NCI-H2196 treated with DMSO at 0.1 percent for 48 hours (cell line): ENCODE results near the gene MRPS11.
"Not testable (repeated sequence)": the region's sequence is repeated elsewhere in the genome, so short reads cannot be mapped to it uniquely, and the experiment has no call there.

Experiments
- DNase-seq: peaks from one replicate; lab custom pipeline; 2025; ENCODE audit not compliant: unreplicated experiment; lab: John Stamatoyannopoulos, UW

MRPS11 gene

DNA sequence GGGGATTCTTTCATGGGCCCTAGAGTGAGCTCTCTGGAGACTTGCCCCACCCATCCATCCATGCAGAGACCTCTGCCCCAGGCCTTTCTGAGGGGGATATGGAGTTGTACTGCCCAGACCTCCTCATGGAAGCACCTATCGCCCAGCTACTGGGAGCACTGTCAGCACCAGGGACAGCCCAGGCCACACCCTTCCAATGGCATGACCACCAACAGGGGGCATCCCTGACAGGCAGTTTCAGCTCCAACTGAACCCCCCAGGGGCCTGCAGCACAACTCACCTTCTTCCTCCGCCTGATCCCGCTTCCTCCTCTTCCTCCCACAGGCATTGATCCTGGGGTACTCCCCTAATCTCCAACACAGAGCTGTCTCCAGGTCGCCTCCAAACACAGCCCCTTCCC, 21.8 kb downstream of the MRPS11 start:
- DNase-seq = no peak

DNA sequence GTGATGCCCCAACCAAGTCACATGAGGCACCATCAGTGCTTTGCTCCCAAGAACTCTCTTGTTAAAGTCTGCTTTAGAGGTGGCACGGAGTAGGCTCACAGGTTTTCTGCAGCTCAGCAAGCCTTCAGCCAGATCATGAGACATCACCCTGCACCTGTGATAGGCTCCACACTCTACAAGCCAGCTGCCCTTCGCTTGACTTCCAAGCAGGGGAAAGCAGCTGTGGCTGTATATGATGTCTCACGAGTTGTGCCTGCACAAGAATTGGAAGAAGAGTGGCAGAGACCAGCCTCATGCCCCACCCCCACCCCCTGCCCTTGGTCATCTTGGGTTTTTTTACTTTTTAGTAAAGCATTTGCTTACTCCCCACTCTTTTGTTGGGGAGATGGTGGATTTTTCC, 22.5 kb downstream of the MRPS11 start:
- DNase-seq = no peak

DNA sequence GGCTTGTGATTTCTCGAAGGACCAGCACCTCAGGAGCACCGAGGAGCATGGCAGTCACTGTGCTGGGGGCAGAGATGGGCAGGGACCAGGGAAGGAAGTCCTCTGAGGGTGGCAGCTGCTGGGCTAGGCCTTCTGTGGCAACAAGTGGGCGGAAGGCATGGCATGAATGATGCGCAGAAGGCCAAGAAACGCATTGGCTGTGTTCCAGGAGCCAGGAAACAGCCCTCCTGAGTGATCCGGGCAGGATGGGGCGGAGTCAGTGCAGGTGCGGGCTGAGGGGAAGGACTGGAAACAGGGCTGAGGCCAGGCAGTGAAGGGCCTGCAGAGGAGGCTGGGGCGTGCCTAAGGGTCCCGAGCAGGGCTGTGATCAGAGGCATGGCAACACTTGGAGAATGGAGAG, 23.6 kb downstream of the MRPS11 start:
- DNase-seq = no peak

DNA sequence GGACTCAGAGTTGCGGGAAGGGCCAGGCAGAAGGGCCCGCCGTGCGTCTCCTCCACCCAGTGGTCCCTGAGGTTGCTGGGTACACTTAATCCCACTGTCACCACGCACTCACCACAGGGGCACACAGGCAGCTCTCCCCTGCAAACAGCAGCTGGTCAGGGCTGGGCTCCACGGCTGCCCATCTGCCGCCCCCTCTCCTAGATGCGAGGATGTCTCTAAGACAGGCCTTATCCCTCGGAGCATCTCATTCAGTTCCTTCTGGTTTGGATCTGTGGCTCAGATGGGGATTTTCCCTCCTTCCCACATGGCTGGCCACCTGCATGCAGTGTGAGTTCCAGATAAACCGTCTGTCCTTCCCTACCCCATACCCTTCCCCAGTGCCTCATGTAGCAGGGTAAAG, 26.3 kb downstream of the MRPS11 start:
- DNase-seq = no peak

DNA sequence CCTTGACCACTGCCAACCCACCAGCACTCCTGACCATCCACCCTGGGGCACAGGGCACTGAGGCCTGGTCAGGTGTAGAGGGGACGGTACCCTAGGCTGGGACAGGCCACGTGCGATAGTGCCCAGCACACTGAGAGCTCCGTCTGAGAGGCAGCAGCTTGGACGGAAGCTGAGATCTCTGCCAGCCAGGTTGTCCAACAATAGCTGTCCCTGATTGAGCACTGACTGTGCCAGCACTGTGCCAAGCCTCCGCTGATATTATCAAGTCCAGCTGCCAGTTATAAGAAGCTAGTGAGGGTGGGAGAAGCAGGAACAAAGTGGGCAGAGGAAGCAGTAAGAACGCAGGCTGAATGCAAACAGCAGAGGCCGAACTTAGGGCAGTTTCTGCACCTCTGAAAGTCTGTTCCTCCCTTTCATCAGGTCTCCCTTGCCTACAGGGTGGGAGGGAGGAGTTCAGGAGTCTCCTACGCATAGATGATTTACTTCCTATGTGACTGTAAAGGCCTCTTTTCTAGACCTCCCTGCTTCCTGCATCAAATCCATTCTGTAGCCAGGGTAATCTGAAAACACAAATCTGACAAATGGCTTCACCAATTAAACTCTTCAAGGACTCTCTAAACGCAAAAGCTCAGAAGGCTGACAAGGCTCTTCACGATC, 29.7 kb downstream of the MRPS11 start:
- DNase-seq = no peak

DNA sequence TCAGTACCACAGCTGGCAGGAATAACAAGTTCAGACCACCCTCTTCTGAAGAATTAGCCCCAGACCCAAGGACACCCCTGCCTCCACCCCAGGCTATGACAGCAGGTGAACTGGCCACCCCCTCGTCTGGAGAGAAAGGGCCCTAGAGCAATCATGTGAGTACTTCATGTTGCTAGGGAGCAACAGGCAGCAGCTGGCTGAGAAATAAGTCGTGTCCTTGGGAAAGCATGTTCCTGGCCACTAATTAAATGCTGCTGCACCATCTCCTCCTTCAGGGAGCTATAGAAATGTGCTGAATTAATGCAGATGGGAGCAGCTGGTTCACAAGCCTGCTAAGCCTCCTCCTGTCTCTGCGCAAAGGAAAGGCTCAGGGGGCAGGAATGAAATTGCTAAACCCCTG, 31.5 kb downstream of the MRPS11 start:
- no peak for DNase-seq

DNA sequence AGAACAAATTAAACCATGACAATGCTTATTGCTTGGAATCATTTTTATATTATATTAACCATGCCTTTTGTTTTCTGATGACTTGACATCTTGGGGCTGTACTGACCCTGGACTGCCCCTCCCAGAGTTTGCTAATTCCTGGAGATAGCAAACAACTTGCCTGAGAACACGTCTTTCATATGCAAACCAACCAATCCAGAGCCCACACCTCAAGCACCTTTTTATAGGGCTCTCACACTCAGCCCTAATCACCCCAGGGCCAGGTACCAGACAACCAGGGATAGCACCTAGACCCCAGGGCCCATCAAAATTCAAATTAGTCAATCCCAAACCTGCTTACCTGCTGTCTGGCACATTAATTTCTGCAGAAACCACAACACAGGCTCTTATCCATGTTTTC, 36.9 kb downstream of the MRPS11 start:
- DNase-seq = no peak

DNA sequence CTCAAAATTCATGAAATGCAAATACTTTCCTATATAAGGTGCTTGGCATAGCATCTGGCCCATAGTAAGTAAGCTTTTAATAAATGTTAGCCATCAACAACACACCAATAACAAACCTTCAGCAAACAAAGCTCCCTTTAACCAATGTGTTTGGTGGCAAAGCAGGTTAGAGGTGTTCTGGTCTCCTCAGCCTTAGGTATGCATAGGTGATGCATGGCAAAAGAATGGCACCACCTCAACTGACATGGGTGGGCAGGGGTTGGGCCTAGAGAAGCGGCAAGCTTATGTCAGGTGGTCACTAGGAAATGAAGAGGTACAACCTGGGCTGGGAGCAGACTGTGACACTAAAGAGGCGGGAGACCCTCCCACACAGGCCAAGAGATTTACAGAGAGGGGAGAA, 38.2 kb downstream of the MRPS11 start:
- DNase-seq = no peak

DNA sequence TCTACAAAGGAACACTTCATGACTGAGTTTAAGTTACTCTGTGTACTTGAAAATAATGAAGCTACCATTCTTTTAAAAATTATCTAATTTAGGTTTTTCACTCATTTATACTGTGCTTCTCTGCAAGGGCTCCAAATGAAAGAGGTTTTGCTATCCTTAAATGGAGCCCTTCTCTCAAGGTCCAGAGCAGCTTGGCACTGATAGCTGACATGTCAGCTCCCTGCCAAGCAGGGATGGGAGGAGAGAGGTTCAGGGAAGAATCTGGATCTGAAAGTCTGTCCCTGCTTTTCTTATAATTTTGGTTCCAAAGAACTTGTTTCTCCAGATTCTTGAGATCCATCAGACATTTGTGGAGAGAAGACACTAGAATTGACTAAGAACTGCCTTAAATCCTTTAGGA, 39.1 kb downstream of the MRPS11 start:
- no peak for DNase-seq

DNA sequence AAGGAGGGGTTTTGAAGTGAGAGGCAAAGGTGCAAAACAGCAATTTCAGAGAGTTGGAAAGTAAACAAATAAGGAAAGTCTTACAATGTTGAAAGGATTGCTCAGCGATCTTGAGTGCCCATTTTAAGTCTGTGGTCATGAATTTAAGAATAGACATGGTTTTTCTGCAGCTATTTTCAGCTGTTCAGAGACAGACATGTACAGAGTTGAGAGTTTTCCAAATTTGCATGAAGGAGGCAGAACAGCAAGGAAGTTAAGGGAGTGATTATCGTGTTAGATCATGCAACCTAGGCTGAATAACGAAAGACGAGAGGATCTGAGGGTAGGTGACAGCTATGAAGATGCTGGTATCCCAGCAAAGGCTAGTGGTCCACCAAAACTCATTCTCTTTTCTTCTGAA, 41.8 kb downstream of the MRPS11 start:
- DNase-seq = no peak

DNA sequence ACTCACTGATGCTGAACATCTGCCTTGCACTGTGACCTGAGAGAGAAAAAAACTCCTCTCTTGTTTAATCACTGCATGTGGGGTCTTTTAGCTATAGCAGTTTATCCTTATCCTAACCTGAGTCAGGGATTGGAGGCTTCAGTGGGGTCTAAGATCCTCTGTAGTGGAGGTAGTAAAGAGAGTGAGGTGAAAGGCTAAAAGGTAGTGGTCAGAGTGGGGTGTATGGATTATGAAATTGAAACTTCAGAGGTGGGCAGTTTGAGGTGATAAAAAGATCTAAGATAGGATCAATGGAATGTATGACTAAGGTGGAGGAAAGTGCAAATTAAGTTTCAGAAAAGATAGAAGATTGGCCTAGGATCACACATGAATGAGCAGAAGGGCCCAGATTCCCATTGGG, 42.5 kb downstream of the MRPS11 start:
- DNase-seq = no peak

DNA sequence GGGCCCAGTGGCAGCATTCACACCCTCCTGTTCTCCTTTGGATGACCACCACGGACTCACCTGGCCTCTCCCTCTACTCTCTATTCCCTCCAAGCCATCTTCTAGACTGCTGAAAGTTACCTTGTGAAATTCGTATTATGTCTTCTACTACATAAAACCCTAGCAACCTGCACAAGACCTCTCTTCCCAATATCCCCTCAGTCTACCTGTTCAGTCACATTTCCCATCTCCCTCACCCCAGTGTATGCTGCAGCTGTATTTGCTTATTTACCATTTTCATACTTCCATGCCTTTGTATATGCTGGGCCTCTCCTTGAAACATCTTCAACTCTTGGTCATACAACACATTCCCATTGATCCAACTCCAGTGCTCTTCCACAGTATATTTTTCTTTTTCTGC, 43.7 kb downstream of the MRPS11 start:
- no peak for DNase-seq

DNA sequence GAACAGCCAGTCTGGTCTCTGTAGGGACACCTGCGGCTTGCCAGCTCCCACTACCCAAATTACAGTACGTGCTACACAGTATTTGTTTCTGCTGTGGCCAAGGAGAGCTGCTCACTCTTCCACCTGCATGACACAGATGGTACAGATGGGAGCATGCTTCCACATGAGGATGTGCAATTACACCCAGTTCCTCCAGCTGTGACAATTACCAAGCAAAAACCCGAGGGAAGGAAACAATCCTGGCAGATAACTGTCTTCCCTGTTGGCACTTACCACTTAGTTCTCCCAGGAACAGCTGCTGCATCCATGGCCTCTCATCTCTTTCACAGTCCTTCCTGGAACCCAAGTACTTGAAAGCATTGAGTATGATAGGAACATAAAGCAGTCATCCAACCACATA, 44.6 kb downstream of the MRPS11 start:
- no peak for DNase-seq

DNA sequence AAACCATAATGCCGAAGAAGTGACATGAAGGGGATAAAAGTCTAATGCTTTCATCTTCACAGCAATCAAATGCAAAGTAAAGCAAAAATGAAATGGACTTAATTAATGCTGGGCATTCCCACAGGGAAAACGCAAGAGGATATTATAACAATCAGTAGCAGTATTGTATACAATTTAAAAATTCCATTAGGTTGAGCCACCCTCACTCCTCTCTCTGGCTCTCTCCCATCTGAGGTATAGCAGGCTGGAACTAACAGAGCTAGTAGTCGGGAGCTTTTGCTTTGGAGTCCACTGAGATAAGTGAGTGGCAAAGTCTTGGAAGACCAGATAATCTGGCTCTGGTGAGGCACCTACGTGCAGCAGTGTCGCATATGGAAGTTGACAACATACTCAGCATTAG, 45.1 kb downstream of the MRPS11 start:
- no peak for DNase-seq

DNA sequence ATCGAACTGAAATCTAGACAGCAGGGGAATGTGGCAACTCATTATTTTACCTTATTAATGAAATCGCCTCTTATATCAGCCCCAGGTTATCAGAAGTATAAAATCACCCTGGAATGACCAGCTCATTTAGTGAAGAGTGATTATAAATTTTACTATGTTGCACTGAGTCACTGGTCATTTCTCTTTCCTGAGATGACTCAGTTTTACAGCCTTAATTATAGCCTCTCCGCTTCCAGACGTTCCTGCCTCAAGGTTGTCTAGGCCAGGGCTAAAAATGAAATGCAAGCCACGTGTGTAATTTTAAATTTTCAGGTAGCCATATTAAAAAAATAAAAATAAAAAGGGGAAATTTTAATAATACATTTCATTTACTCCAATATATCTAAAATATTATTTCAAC, 45.7 kb downstream of the MRPS11 start:
- no peak for DNase-seq

DNA sequence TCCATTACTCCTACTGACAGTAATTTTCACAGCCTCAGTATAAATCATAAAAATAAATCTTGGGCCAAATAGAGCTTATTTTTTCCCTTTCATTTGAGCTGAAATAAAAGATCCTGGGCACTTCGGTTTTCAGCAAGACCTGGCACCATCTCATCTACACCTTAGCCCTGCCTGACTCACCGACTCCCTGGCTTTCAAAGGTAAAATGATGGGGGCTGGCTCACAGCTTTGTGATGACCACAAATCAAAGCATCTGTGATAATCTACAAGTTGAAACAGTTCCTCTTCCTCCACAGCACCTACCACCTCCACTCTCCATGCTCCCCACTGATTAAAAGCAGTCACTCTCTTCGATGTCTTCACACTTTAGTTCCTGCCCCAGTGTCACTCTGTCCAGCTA, 51.4 kb downstream of the MRPS11 start:
- no peak for DNase-seq

DNA sequence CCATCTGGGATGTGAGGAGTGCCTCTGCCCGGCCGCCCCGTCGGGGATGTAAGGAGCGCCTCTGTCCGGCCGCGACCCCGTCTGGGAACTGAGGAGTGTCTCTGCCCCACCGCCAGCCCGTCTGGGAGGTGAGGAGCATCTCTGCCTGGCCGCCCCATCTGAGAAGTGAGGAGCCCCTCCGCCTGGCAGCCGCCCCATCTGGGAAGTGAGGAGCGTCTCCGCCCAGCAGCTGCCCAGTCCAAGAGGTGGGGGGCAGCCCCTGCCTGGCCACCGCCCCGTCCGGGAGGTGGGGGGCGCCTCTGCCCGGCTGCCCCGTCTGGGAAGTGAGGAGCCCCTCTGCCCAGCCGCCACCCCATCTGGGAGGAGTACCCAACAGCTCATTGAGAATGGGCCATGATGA, 56.6 kb downstream of the MRPS11 start:
- DNase-seq = not testable (repeated sequence)

DNA sequence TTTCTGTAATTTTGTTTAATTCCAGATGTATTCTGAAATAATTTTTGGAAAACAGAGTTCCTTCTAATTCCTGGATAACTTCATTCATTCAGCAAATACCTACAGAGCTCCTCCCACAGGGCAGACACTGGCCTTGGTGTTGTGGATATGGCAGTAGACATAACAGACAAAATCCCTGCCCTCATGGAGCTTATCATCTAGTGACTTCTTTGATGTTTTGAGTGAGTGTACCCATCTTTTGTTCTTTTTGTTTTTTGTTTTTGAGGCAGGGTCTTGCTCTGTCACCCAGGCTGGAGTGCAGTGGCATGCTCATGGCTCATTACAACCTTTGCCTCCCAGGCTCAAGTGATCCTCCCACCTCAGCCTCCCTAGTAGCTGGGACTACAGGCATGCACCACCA, 57.9 kb downstream of the MRPS11 start:
- DNase-seq = no peak

DNA sequence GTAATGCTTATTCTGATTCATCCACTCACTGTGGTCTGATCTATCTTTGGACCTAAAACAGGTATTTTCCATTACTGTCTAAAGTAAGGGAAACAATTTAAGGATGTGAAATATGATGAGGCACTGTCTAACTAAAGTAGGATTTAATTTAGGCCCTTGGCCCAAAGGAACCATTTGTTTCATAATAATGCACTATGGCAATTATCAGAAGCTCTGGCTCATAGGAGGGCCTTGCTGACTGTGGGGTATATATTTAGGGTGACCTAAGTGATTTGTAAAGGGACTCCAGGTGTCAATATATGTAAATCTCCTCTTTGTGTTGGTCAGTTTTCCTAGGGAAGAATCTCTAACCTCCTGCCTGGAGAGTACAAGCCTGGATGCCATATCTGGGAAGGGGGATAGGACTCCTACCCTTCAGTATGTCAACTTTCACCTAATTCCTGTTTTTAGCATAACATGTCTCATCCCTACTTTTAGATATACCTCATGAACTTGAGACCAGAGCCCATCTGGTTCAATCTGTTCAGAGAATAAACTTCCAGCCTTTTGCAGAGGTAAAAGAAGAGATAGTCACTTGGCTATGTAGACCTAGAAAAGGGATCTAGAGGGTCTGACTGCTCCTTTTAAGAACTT, 58.9 kb downstream of the MRPS11 start:
- DNase-seq = no peak

DNA sequence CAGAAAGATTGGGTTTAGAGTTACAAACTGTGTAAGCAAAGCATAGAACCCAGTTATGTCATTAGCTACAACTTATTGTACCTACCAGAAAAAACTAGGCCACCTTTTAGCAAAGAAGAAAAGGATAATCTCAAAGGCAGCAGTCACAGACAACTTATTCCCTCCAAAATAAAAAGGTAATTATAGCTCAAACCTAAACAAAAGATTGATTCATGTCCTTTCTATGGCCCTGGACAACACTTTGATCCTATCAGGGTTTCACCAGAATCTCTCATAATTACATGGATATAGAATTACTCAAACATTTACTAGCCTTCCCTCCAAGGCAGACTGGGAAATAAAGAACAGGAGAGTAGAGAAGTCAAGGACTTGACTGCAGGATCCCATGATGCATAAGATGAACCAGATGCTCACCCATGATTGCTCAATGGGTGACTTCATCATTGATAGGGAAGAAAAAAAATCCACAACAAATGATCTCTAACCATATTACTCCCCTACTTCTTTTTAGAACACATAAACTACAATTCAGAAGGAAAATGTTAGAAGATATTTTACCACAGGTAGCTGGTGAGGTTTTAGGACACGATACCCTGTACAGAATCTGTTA, 61.6 kb downstream of the MRPS11 start:
- DNase-seq = peak; percentile 13
